ENCODE data around the gene F10. TPM values are rescaled to one million over a fixed set of nuclear protein-coding genes. Genes with fewer than 3 reads are reported as not detected.

Gene F10
- total and polyA plus RNA-seq, 12 donors = 4.4 to 81.8 (median 12.6) TPM

DNA sequence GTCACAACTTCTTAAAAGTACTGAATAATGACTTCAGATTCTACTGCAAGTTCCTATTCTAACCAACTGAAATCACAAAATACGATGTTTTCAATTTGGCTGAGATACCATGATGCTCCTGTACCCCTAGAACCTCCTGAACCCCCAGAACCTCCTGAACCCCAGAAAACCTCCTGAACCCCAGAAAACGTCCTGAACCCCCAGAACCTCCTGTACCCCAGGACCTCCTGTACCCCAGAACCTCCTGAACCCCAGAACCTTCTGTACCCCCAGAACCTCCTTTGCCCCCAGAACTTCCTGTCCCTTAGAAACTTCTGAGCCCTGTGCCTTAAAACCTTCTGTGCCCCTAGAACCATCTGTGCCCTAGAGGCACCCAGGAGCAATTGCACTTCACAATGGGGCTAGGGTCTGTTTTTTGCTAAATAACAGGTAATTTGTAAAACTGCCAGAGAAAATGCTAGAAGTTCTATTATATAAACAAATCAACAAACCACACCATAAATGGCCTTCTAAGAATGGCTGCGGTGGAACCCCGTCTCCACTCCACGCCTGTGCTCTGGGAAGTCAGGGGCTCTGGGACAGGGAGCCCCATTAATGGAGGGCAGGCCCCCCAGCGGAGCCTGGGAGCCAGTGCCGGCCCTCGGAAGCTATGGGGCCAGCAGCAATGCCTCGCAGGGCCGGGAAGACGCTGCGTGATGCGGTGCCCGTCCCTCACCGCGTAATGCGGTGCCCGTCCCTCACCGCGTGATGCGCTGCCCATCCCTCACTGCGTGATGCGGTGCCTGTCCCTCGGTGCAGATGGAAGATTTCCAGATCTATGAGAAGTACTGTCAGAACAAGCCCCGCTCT, 38.3 kb upstream of the F10 start:
- H3K27ac ChIP-seq = no peak overlapping the region
- 87 to 95% (median 91%) methylated on average over 10 to 25 of the region's 25 CpGs for WGBS, 4 donors
- H3K9me3 ChIP-seq (replicated peaks in 1 of 3) = no peaks in the 10 kb centered on the region
- no peaks in the 10 kb centered on the region for H3K4me1 ChIP-seq (replicated peaks in 1 of 2)
- intact Hi-C loops (cut with DNase I) = no loop called here
- H3K27me3 ChIP-seq = no peaks in the 10 kb centered on the region
- no peak for TF ChIP-seq CTCF (IDR thresholded peaks at IDR 0.05)
- no peak for TF ChIP-seq POLR2A (IDR thresholded peaks at IDR 0.05)
- H3K4me3 ChIP-seq = no peak overlapping the region
- H3K36me3 ChIP-seq (replicated peaks in 1 of 2) = no peaks in the 10 kb centered on the region
- DNase-seq = no peak

- intact Hi-C loops (cut with DNase I) = no loop called here
- no peak overlapping the region for H3K4me3 ChIP-seq
- H3K4me1 ChIP-seq (replicated peaks in 1 of 2) = no peaks in the 10 kb centered on the region
- H3K27me3 ChIP-seq = no peaks in the 10 kb centered on the region
- H3K9me3 ChIP-seq (replicated peaks in 1 of 3) = no peaks in the 10 kb centered on the region
- TF ChIP-seq POLR2A (IDR thresholded peaks at IDR 0.05) = no peak
- no peak for TF ChIP-seq CTCF (IDR thresholded peaks at IDR 0.05)
- H3K27ac ChIP-seq = no peak overlapping the region
- WGBS, 4 donors = 82 to 91% (median 87%) methylated on average over 5 to 24 of the region's 24 CpGs
- no peaks in the 10 kb centered on the region for H3K36me3 ChIP-seq (replicated peaks in 1 of 2)
- DNase-seq = no peak
Observed at GRCh38 chr13:113084943-113085540, 37.6 kb upstream of the F10 start.

- Histone ChIP-seq H3K36me3 (replicated peaks in 1 of 2) (no peaks in the 10 kb centered on the region), H3K27ac (no peak overlapping the region), H3K4me1 (replicated peaks in 1 of 2) (no peaks in the 10 kb centered on the region), H3K27me3 (no peaks in the 10 kb centered on the region), H3K4me3 (no peak overlapping the region), H3K9me3 (replicated peaks in 1 of 3) (no peaks in the 10 kb centered on the region)
- intact Hi-C loops (cut with DNase I) = no loop called here
- WGBS, 4 donors = 61 to 88% (median 76%) methylated on average over 8 to 32 of the region's 32 CpGs
- no peak for DNase-seq
- no peak for TF ChIP-seq POLR2A (IDR thresholded peaks at IDR 0.05)
- TF ChIP-seq CTCF (IDR thresholded peaks at IDR 0.05) = no peak
Observed at GRCh38 chr13:113086031-113086750, 36.4 kb upstream of the F10 start.
